Ramos (cell line): Measurements from ENCODE around the gene CAMK1D.

ENCODE experiments used
- in situ Hi-C: fragments of 300-500 bp; cut with MboI; formaldehyde crosslinking; loops from one replicate; pipeline ENCODE4 v1.14.3; 2022; ENCODE audit warnings: low sequenced_read_pairs; ENCODE audit not compliant: unreplicated experiment

The CAMK1D gene

GRCh38 chr10:12367272-12367671, 17.9 kb downstream of the CAMK1D start:
- in situ Hi-C loops: no loop called here

GRCh38 chr10:12369982-12370381, 20.6 kb downstream of the CAMK1D start:
- in situ Hi-C loops: no loop called here

GRCh38 chr10:12372846-12373245, 23.5 kb downstream of the CAMK1D start:
- in situ Hi-C loops: no loop called here

GRCh38 chr10:12375076-12375504, 25.7 kb downstream of the CAMK1D start:
- in situ Hi-C loops: no loop called here

GRCh38 chr10:12376211-12376610, 26.9 kb downstream of the CAMK1D start:
- in situ Hi-C loops: no loop called here

GRCh38 chr10:12377658-12378290, 28.4 kb downstream of the CAMK1D start:
- in situ Hi-C loops: no loop called here

- in situ Hi-C loops: no loop called here
Observed at GRCh38 chr10:12380999-12381398, 31.7 kb downstream of the CAMK1D start.

GRCh38 chr10:12381536-12382156, 32.3 kb downstream of the CAMK1D start:
- in situ Hi-C loops: no loop called here

GRCh38 chr10:12382157-12382548, 32.8 kb downstream of the CAMK1D start:
- in situ Hi-C loops: no loop called here

GRCh38 chr10:12382956-12383531, 33.7 kb downstream of the CAMK1D start:
- in situ Hi-C loops: no loop called here

GRCh38 chr10:12384906-12385305, 35.6 kb downstream of the CAMK1D start:
- in situ Hi-C loops: no loop called here

GRCh38 chr10:12387561-12388210, 38.3 kb downstream of the CAMK1D start:
- in situ Hi-C loops: no loop called here

- in situ Hi-C loops: no loop called here
Observed at GRCh38 chr10:12388671-12389070, 39.3 kb downstream of the CAMK1D start.

GRCh38 chr10:12389154-12389734, 39.9 kb downstream of the CAMK1D start:
- in situ Hi-C loops: no loop called here

GRCh38 chr10:12390733-12391132, 41.4 kb downstream of the CAMK1D start:
- in situ Hi-C loops: no loop called here

GRCh38 chr10:12391206-12391605, 41.9 kb downstream of the CAMK1D start:
- in situ Hi-C loops: no loop called here

- in situ Hi-C loops: no loop called here
Observed at GRCh38 chr10:12393831-12394230, 44.5 kb downstream of the CAMK1D start.

- in situ Hi-C loops: no loop called here
Observed at GRCh38 chr10:12394241-12395033, 45.1 kb downstream of the CAMK1D start.

- in situ Hi-C loops: no loop called here
Observed at GRCh38 chr10:12396093-12396492, 46.7 kb downstream of the CAMK1D start.

- in situ Hi-C loops: no loop called here
Observed at GRCh38 chr10:12396567-12396966, 47.2 kb downstream of the CAMK1D start.
